HCT116 (cell line): ENCODE data around the gene GABPB2. TPM values are rescaled to one million over a fixed set of nuclear protein-coding genes. Genes with fewer than 3 reads are reported as not detected.
A peak's percentile ranks its signal among the peaks of the same experiment; 100 is the strongest.

Experiments
- ATAC-seq: fragments of 200-7000 bp; cut with Tn5 transposase; 2 replicates; pipeline ENCODE4 v1.9.1; 2020; ENCODE audit warnings: mild to moderate bottlenecking, moderate library complexity
- BruUV-seq: library from RNA; stranded (reverse); fragments of 400-500 nt; replicated peaks from 2 replicates; lab custom pipeline; 2021; lab: Mats Ljungman, UMichigan
- CTCF ChIA-PET: fragments of 300-600 bp; sonication (Branson Sonifier 250); formaldehyde crosslinking; loops from one replicate; lab custom pipeline; 2021; ENCODE audit warnings: antibody characterized with exemption; lab: Charles Lee
- POLR2A ChIA-PET: fragments of 300-600, 350-600 bp; sonication (Branson Sonifier 250); formaldehyde crosslinking; loops from one replicate; lab custom pipeline; 2021; ENCODE audit warnings: antibody characterized with exemption; lab: Charles Lee
- RAD21 ChIA-PET, 2 experiments: fragments of 300-600 bp; sonication (Branson Sonifier 250); formaldehyde crosslinking; loops; one replicate each; lab custom pipeline; 2023; ENCODE audit warnings: low total read pairs in 2 of 2; ENCODE audit not compliant: uncharacterized antibody in 2 of 2, unreplicated experiment in 2 of 2, low non-redundant PET in 1 of 2; lab: Charles Lee
- DNase-seq: peaks from one replicate; pipeline ENCODE4 v3.0.0-alpha.2; 2010; ENCODE audit warnings: low read depth, low spot score
- H2AFZ ChIP-seq: fragments of 200-600 bp; shearing (Covaris generic), sonication (generic); 2 replicates; pipeline ENCODE4 v1.6.1; 2017; ENCODE audit warnings: low read depth, mixed run types, mixed read lengths, antibody characterized with exemption, low read length; ENCODE audit not compliant: poor library complexity, severe bottlenecking
- H3K27ac ChIP-seq: 2 replicates; pipeline ENCODE4 v1.5.1; 2012; ENCODE audit warnings: low read depth, low read length
- H3K27me3 ChIP-seq: fragments of 200-600 bp; sonication (generic); 2 replicates; pipeline ENCODE4 v1.6.1; 2016; ENCODE audit warnings: mixed run types, low read length, mixed read lengths; ENCODE audit not compliant: insufficient read depth
- H3K36me3 ChIP-seq, 2 experiments: fragments of 200-500 bp in 1 of 2; fragments of 200-600 bp in 1 of 2; sonication (Bioruptor generic) in 1 of 2; sonication (generic) in 1 of 2; 2 replicates each; pipeline versions ENCODE4 v1.5.1 to v1.6.1; 2014 to 2016; ENCODE audit warnings: low read length in 2 of 2, inconsistent platforms in 1 of 2, mixed read lengths in 1 of 2, mixed run types in 1 of 2; ENCODE audit not compliant: insufficient read depth in 2 of 2, control insufficient read depth in 1 of 2
- H3K4me1 ChIP-seq, 2 experiments: fragments of 200-600 bp in 1 of 2; sonication (generic) in 1 of 2; 2 replicates each; pipeline versions ENCODE4 v1.5.1 to v1.6.1; 2012 to 2017; ENCODE audit warnings: low read length in 2 of 2, inconsistent platforms in 1 of 2, mild to moderate bottlenecking in 1 of 2, mixed read lengths in 1 of 2, mixed run types in 1 of 2, moderate library complexity in 1 of 2; ENCODE audit not compliant: insufficient read depth in 2 of 2, control insufficient read depth in 1 of 2
- H3K4me2 ChIP-seq: fragments of 200-600 bp; sonication (generic); 2 replicates; pipeline ENCODE4 v1.6.1; 2017; ENCODE audit warnings: mixed run types, low read length, mixed read lengths
- H3K4me3 ChIP-seq, 2 experiments: fragments of 200-600 bp in 1 of 2; sonication (generic) in 1 of 2; replicated peaks in 1 of 2; 2 replicates each; pipeline ENCODE4 v1.5.1; 2011 to 2016; ENCODE audit warnings: low read length in 2 of 2, control low read depth in 1 of 2, low read depth in 1 of 2, mild to moderate bottlenecking in 1 of 2, mixed read lengths in 1 of 2, mixed run types in 1 of 2
- H3K79me2 ChIP-seq: fragments of 200-600 bp; sonication (generic); 2 replicates; pipeline ENCODE4 v1.6.1; 2017; ENCODE audit warnings: mild to moderate bottlenecking, mixed run types, low read length, moderate library complexity, mixed read lengths; ENCODE audit not compliant: insufficient read depth
- H3K9ac ChIP-seq: fragments of 200-600 bp; sonication (generic); 2 replicates; pipeline ENCODE4 v1.6.1; 2016; ENCODE audit warnings: low read length, mixed read lengths
- H3K9me2 ChIP-seq: fragments of 200-600 bp; sonication (generic), shearing (Covaris generic); 2 replicates; pipeline ENCODE4 v1.6.1; 2017; ENCODE audit warnings: mixed run types, mild to moderate bottlenecking, moderate library complexity; ENCODE audit not compliant: insufficient read depth
- H3K9me3 ChIP-seq, 2 experiments: fragments of 200-500 bp in 1 of 2; fragments of 200-600 bp in 1 of 2; sonication (Bioruptor generic) in 1 of 2; sonication (generic) in 1 of 2; 2 replicates each; pipeline ENCODE4 v1.6.1; 2014 to 2017; ENCODE audit warnings: low read length in 2 of 2, mixed read lengths in 2 of 2, inconsistent platforms in 1 of 2, low read depth in 1 of 2, mild to moderate bottlenecking in 1 of 2, mixed run types in 1 of 2, moderate library complexity in 1 of 2; ENCODE audit not compliant: control insufficient read depth in 1 of 2, insufficient read depth in 1 of 2
- H4K20me1 ChIP-seq: fragments of 200-600 bp; sonication (generic), shearing (Covaris generic); 2 replicates; pipeline ENCODE4 v1.6.1; 2017; ENCODE audit warnings: mixed run types, mild to moderate bottlenecking, moderate library complexity; ENCODE audit not compliant: insufficient read depth
- CTCF ChIP-seq, 3 experiments: fragments of 200-600 bp in 1 of 3; sonication (generic) in 1 of 3; IDR thresholded peaks in 2 of 3; conservative IDR thresholded peaks in 1 of 3; 2 replicates each; pipeline ENCODE4 v1.5.1; 2012 to 2017; ENCODE audit warnings: low read depth in 2 of 3, low read length in 2 of 3, antibody characterized with exemption in 1 of 3, borderline replicate concordance in 1 of 3, control low read depth in 1 of 3, mild to moderate bottlenecking in 1 of 3, mixed read lengths in 1 of 3, mixed run types in 1 of 3, moderate library complexity in 1 of 3; ENCODE audit not compliant: insufficient read depth in 1 of 3
- EGR1 ChIP-seq: IDR thresholded peaks from 2 replicates; pipeline ENCODE4 v1.6.1; 2012; ENCODE audit warnings: low read depth
- ELF1 ChIP-seq: IDR thresholded peaks from 2 replicates; pipeline ENCODE4 v1.6.1; 2012; ENCODE audit warnings: low read depth, borderline replicate concordance
- EZH2 ChIP-seq: fragments of 200-600 bp; sonication (generic); IDR thresholded peaks from 2 replicates; pipeline ENCODE4 v1.6.1; 2017; ENCODE audit warnings: antibody characterized with exemption, mixed run types
- EZH2phosphoT487 ChIP-seq: fragments of 200-600 bp; IDR thresholded peaks from 2 replicates; pipeline ENCODE4 v1.6.1; 2018; ENCODE audit warnings: antibody characterized with exemption, borderline replicate concordance
- FOSL1 ChIP-seq: IDR thresholded peaks from 2 replicates; pipeline ENCODE4 v1.6.1; 2012; ENCODE audit warnings: low read depth
- JUND ChIP-seq: IDR thresholded peaks from 2 replicates; pipeline ENCODE4 v1.6.1; 2012
- POLR2A ChIP-seq: IDR thresholded peaks from 2 replicates; pipeline ENCODE4 v1.7.0; 2011; ENCODE audit warnings: borderline replicate concordance; ENCODE audit not compliant: insufficient read depth, insufficient read length; ENCODE audit errors: extremely low read depth
- SP1 ChIP-seq: IDR thresholded peaks from 2 replicates; pipeline ENCODE4 v1.6.1; 2012; ENCODE audit warnings: low read depth
- SRF ChIP-seq: IDR thresholded peaks from 2 replicates; pipeline ENCODE4 v1.6.1; 2012; ENCODE audit warnings: low read depth
- ZBTB33 ChIP-seq: IDR thresholded peaks from 2 replicates; pipeline ENCODE4 v1.6.1; 2011; ENCODE audit warnings: mild to moderate bottlenecking, low read length, moderate library complexity; ENCODE audit not compliant: insufficient replicate concordance; ENCODE audit errors: extremely low read depth
- ZFX ChIP-seq: fragments of 450-650 bp; IDR thresholded peaks from 2 replicates; pipeline ENCODE4 v1.6.1; 2017
- ZNF274 ChIP-seq: fragments of 200-500 bp; sonication (Bioruptor generic); IDR thresholded peaks from 2 replicates; pipeline ENCODE4 v1.6.1; 2014; ENCODE audit warnings: mild to moderate bottlenecking, low read depth, low read length, inconsistent platforms
- intact Hi-C: fragments of 100-400 bp; cut with micrococcal nuclease; formaldehyde crosslinking; loops from 2 replicates; pipeline ENCODE4 v1.10.0; 2022
- total RNA-seq: library from RNA; stranded (reverse); gene quantifications from one replicate; pipeline ENCODE4 v1.2.1, GENCODE V29; 2021; ENCODE audit not compliant: unreplicated experiment
- TF ChIP-seq, protein P1 (sequence below): IDR thresholded peaks from 2 replicates; pipeline ENCODE4 v1.6.1; 2012

The GABPB2 gene
- total RNA-seq, 1 experiment from 2014 or later: 7.7 TPM

DNA sequence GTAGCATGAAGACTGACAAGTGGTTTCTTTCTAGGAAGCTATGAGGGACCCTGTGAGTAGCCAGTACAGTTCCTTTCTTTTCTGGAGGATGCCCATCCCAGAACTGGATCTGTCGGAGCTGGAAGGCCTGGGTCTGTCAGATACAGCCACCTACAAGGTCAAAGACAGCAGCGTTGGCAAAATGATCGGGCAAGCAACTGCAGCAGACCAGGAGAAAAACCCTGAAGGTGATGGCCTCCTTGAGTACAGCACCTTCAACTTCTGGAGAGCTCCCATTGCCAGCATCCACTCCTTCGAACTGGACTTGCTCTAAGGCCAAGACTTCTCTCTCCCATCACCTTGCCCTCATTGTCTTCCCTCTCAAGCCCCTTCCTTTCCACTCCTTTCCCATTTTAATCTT lies 3.4 kb upstream of the GABPB2 start (continued):
- TF ChIP-seq CTCF (IDR thresholded peaks at IDR 0.05 in 2 of 3, conservative IDR thresholded peaks at IDR 0.05 in 1 of 3; ENCODE audit: borderline replicate concordance in 1 of 3, insufficient read depth in 1 of 3, low read depth in 2 of 3, low read length in 2 of 3) (no peak), JUND (no peak), FOSL1 (no peak), POLR2A (no peak)
- TF ChIP-seq, protein P1, sequence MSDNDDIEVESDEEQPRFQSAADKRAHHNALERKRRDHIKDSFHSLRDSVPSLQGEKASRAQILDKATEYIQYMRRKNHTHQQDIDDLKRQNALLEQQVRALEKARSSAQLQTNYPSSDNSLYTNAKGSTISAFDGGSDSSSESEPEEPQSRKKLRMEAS: no peak

DNA sequence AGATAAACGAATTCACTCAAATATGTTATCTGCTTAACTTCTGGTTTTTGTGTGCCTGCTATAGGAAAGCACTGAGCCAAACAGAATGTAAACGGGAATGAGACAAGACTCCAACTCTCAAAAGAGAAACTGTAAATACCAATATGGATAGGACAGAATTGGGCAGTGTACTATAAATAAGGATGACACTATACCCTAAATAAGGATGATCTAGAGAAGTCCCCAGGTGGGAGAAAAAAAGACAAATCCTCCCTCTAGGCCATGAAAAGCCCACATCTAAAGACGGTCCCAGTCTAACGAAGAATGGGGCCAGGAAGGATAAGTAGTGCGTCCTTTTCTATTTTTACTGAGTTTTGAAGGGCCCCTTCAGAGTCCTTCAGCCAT lies 1.5 kb upstream of the GABPB2 start:
- peak overlapping the region; percentile 86 for H3K4me2 ChIP-seq
- no peaks in the 10 kb centered on the region for H3K9me3 ChIP-seq
- H2AFZ ChIP-seq: no peak overlapping the region
- peaks cover 22 to 32% of the 10 kb centered on the region in 2 experiments for H3K4me1 ChIP-seq
- POLR2A ChIA-PET: no interaction called here
- no TSS peak for BruUV-seq
- RAD21 ChIA-PET: no interaction called here
- DNase-seq (no peak), ATAC-seq (no peak)
- CTCF ChIA-PET: no interaction called here
- H3K79me2 ChIP-seq: no peaks in the 10 kb centered on the region; the same call in 1 of the 2 replicates
- no peak overlapping the region for H3K27ac ChIP-seq
- H4K20me1 ChIP-seq: no peaks in the 10 kb centered on the region
- H3K36me3 ChIP-seq: no peaks in the 10 kb centered on the region
- no peaks in the 10 kb centered on the region for H3K27me3 ChIP-seq
- H3K9ac ChIP-seq: no peak overlapping the region
- H3K4me3 ChIP-seq: 0 out of 4 replicates have a peak overlapping the region, but pooled peaks of 1 of the 2 experiments have one; percentile 78
- intact Hi-C loops: no loop called here
- H3K9me2 ChIP-seq: no peaks in the 10 kb centered on the region
- TF ChIP-seq EZH2phosphoT487: no peak
- TF ChIP-seq ELF1: no peak
- no peak for TF ChIP-seq FOSL1
- no peak for TF ChIP-seq JUND
- no peak for TF ChIP-seq ZNF274
- TF ChIP-seq CTCF (IDR thresholded peaks at IDR 0.05 in 2 of 3, conservative IDR thresholded peaks at IDR 0.05 in 1 of 3; ENCODE audit: borderline replicate concordance in 1 of 3, insufficient read depth in 1 of 3, low read depth in 2 of 3, low read length in 2 of 3): no peak
- TF ChIP-seq EGR1: no peak
- no peak for TF ChIP-seq ZFX
- no peak for TF ChIP-seq SRF
- no peak for TF ChIP-seq EZH2
- no peak for TF ChIP-seq ZBTB33
- TF ChIP-seq SP1: no peak
- TF ChIP-seq, protein P1: no peak
